Fibroblast of mammary gland (primary cell): ENCODE data around the gene MYRIP.
"Not testable (repeated sequence)": the region's sequence is repeated elsewhere in the genome, so short reads cannot be mapped to it uniquely, and the experiment has no call there.

ENCODE experiments used
- DNase-seq: peaks from one replicate; pipeline ENCODE4 v3.0.0-alpha.2; 2010; ENCODE audit warnings: low read depth
- H3K4me3 ChIP-seq: 2 replicates; pipeline ENCODE4 v1.5.1; 2011; ENCODE audit warnings: low read depth, mild to moderate bottlenecking, low read length, moderate library complexity; ENCODE audit not compliant: control insufficient read depth
- CTCF ChIP-seq: conservative IDR thresholded peaks from 2 replicates; pipeline ENCODE4 v1.5.1; 2011; ENCODE audit warnings: low read depth, low read length, inconsistent platforms; ENCODE audit not compliant: control insufficient read depth, insufficient read depth

MYRIP gene

DNA sequence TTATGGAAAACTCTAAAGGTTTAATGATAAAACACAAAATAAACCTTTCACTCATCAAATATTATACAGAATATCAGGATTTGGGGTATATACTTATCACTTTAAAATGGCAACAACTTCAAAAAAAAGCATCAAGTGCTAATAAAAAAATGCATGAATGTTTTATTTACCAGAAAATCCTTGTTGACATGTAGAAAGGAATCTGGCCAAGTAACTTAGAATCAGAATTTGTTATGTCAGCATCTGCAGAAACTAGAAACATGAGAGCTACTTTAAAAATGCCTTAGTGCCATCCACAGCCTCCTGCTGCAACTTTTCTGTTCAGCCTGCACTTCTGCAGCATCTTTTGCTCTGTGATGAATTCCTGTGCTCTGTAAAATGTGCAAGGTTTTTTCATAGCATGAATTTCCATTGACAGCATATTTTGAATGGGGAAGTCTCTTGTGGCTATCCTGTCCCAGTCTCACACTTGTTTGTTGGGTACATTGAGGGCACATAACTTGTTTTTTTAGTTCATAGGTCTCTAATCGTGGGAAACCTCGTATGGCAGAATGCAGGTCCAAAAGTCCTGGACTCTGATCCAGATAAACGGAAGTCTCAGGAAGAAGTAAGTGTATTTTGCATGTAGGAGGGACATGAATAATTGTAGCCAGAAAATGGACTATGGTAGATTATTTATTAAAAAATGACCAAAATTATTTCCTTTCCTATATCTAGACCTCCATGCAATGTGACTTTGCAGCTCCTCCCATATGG, 21.1 kb upstream of the MYRIP start:
- no peak overlapping the region for H3K4me3 ChIP-seq
- no peak for DNase-seq
- TF ChIP-seq CTCF, result no peak

GRCh38 chr3:39791603-39792002, 17.8 kb upstream of the MYRIP start:
- TF ChIP-seq CTCF, result no peak
- H3K4me3 ChIP-seq, result no peak overlapping the region
- DNase-seq, result no peak

DNA sequence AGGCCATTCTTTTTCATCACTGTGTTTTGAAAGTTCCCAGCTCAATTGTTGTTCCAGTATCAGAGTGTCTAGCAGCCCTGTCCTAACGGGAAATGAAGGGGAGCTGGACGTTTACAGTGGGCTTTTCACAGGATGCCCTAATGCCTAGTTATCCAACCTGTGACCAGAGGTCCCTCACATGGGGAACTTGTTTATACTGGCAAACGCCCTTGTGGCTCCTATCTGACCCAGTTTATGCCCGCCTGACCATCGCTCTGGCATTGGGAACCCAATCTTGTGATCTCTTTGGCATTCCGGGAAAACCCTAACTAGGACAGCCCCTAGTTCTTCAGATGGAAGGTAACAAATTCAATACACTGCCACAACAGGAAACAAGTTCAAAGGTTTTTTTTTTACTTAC, 14.5 kb upstream of the MYRIP start:
- TF ChIP-seq CTCF, result no peak
- DNase-seq, result no peak
- no peak overlapping the region for H3K4me3 ChIP-seq

DNA sequence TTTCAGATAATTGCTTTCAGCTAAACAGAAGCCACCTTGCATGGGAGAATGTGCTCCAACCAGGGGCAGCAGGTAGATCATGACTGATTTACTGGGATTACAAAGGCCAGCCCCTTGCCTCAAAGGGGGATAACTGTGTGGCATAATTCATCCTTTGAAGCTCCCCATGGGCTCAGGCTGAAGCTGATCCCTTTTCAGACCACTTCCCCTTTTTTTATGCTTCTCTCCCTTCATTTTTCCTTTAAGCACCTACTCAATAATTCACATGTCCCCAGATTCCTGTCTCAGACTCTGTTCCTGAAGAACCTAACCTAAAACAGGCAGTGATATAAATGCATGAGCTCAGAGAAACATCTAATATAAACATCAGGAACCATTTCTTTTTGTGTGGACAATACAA, 8.2 kb upstream of the MYRIP start:
- no peak overlapping the region for H3K4me3 ChIP-seq
- TF ChIP-seq CTCF, result no peak
- no peak for DNase-seq

- not testable (repeated sequence) for DNase-seq, H3K4me3 ChIP-seq
These were observed 6.9 kb upstream of the MYRIP start for GRCh38 chr3:39802486-39802885.

DNA sequence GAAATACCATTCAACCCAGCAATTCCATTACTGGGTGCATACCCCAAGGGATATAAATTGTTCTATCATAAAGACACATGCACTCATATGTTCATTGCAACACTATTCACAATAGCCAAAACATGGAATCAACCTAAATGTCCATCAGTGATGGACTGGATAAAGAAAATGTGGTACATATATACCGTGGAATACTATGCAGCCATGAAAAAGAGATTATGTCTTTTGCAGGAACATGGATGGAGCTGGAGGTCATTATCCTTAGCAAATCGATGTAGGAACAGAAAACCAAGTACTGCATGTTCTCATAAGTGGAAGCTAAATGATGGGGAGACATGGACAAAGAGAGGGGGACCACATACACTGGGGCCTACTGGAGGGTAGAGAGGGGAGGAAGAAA, 5.5 kb upstream of the MYRIP start:
- no peak overlapping the region for H3K4me3 ChIP-seq
- DNase-seq, result no peak
- no peak for TF ChIP-seq CTCF

DNA sequence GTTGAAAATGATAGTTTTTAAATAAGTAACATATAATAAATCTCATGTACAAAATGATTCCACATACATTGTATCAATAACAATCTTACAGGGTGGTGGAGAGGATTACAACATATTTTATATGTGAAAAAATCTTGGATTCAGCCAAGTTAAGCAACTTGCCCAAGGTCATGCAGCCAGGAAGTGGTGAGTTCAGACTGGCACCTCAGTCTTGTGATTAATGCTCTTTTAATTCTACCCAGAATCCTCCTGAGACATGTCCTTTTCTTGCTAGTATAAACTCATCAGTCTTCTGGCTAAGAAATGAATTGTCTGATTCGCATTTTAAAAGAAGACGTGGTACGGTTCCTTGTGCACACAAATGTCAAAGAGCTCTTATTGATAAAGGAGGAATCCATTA, 4.5 kb upstream of the MYRIP start:
- no peak overlapping the region for H3K4me3 ChIP-seq
- peak; percentile 34 for DNase-seq
- TF ChIP-seq CTCF, result no peak
